Measurements from ENCODE around the gene POC1A. TPM values are rescaled to one million over a fixed set of nuclear protein-coding genes. Genes with fewer than 3 reads are reported as not detected.

POC1A gene
- total and polyA plus RNA-seq, 2 of the 4 experiments (the other 2 are of a cell fraction): 10.6 to 11.5 TPM

DNA sequence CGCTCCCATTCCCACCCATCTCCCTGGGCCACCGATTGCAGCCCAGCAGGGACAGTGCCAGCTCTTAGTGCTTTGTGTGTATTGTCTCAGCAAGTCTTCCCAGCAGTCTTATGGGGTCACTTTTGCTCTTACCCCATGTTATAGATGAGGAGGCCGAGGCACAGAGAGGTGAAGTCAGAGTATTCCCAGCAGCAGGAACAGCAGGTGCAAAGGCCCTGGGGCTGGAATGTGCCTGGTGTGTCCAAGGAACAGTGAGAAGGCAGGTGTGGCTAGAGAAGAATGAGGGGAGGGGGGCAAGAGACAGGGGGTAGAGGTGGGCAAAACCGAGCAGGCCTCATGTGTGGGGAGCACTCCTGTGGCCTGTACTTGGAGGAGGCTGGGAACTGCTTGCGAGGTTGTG lies 85.1 kb downstream of the POC1A start:
- dilution Hi-C loops (cut with HindIII; ENCODE audit: low sequenced_read_pairs, unreplicated experiment) (no loop called here), in situ Hi-C loops (cut with MboI; ENCODE audit: low sequenced_read_pairs) (no loop called here), intact Hi-C loops (cut with micrococcal nuclease) (no loop called here)
- BruUV-seq (replicated peaks): no TSS peak
- Histone ChIP-seq H3K23ac (ENCODE audit: low read depth, low read length) (no peak overlapping the region), H3K27me3 (ENCODE audit: control insufficient read depth, insufficient read depth, low read length) (no peaks in the 10 kb centered on the region; the same call in 1 of the 2 replicates), H2BK15ac (ENCODE audit: low read depth, low read length) (no peak overlapping the region), H3K79me1 (ENCODE audit: low read depth in 1 of 2, low read length in 2 of 2) (no peaks in the 10 kb centered on the region), H2AK9ac (replicated peaks; ENCODE audit: low read depth, low read length, poor library complexity) (no peak overlapping the region), H4K8ac (ENCODE audit: low read depth in 2 of 2, low read length in 2 of 2) (no peak overlapping the region), H3K4me1 (ENCODE audit: control insufficient read depth, insufficient read depth, low read length) (peaks cover 3% of the 10 kb centered on the region; the same call in 1 of the 2 replicates), H3K9me1 (ENCODE audit: insufficient read depth, low read length) (no peaks in the 10 kb centered on the region), H3K36me3 (ENCODE audit: control insufficient read depth, insufficient read depth, low read length) (0 out of 2 replicates have a peak, but pooled peaks cover 1% of the 10 kb centered on the region), H3K4me2 (ENCODE audit: low read depth, low read length) (no peak overlapping the region), H4K5ac (ENCODE audit: low read depth, low read length) (no peak overlapping the region), H3K14ac (replicated peaks; ENCODE audit: low read depth, low read length) (no peak overlapping the region), H4K20me1 (ENCODE audit: insufficient read depth, low read length) (no peaks in the 10 kb centered on the region; the same call in 1 of the 2 replicates), H2AFZ (replicated peaks; ENCODE audit: low read length, poor library complexity) (no peak overlapping the region), H3K4ac (ENCODE audit: low read depth, low read length) (no peak overlapping the region), H2AK5ac (ENCODE audit: low read depth, low read length) (no peak overlapping the region), H3K18ac (ENCODE audit: low read depth, low read length) (no peak overlapping the region), H4K91ac (ENCODE audit: insufficient read depth, low read depth, low read length) (no peak overlapping the region), H3K4me3 (ENCODE audit: insufficient read depth, low read depth, low read length) (no peak overlapping the region), H3K56ac (ENCODE audit: extremely low read depth, insufficient read depth, low read length) (no peak overlapping the region), H2BK20ac (ENCODE audit: low read depth, low read length) (no peak overlapping the region), H2BK5ac (ENCODE audit: low read depth, low read length, poor library complexity, severe bottlenecking) (no peak overlapping the region), H3K9me3 (ENCODE audit: control insufficient read depth, insufficient read depth, low read length) (no peaks in the 10 kb centered on the region), H2BK120ac (ENCODE audit: low read depth, low read length) (no peak overlapping the region), H3K9ac (ENCODE audit: low read depth, low read length) (no peak overlapping the region), H3K27ac (ENCODE audit: insufficient read depth, low read length) (no peak overlapping the region)
- ChIA-PET POLR2A (ENCODE audit: unreplicated experiment) (no interaction called here), CTCF (no interaction called here)
- no peak for TF ChIP-seq MXI1 (IDR thresholded peaks at IDR 0.05; ENCODE audit: borderline replicate concordance, low read depth, low read length)
- no peak for TF ChIP-seq RAD21 (IDR thresholded peaks at IDR 0.05; ENCODE audit: low read length)
- TF ChIP-seq CHD1 (IDR thresholded peaks at IDR 0.05; ENCODE audit: low read depth, low read length): no peak
- TF ChIP-seq MAFK (IDR thresholded peaks at IDR 0.05; ENCODE audit: low read depth, low read length): no peak
- no peak for TF ChIP-seq NFE2L2 (IDR thresholded peaks at IDR 0.05; ENCODE audit: low read depth, low read length)
- TF ChIP-seq BHLHE40 (IDR thresholded peaks at IDR 0.05; ENCODE audit: low read depth, low read length): no peak
- TF ChIP-seq RCOR1 (IDR thresholded peaks at IDR 0.05; ENCODE audit: insufficient replicate concordance, low read length): no peak
- TF ChIP-seq RFX5 (IDR thresholded peaks at IDR 0.05; ENCODE audit: low read depth, low read length): no peak
- TF ChIP-seq, protein P1, sequence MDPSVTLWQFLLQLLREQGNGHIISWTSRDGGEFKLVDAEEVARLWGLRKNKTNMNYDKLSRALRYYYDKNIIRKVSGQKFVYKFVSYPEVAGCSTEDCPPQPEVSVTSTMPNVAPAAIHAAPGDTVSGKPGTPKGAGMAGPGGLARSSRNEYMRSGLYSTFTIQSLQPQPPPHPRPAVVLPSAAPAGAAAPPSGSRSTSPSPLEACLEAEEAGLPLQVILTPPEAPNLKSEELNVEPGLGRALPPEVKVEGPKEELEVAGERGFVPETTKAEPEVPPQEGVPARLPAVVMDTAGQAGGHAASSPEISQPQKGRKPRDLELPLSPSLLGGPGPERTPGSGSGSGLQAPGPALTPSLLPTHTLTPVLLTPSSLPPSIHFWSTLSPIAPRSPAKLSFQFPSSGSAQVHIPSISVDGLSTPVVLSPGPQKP (IDR thresholded peaks at IDR 0.05; ENCODE audit: borderline replicate concordance, low read depth, low read length): no peak
- TF ChIP-seq MAZ (IDR thresholded peaks at IDR 0.05; ENCODE audit: borderline replicate concordance, low read depth, low read length): no peak
- no peak for TF ChIP-seq SMC3 (IDR thresholded peaks at IDR 0.05; ENCODE audit: low read depth, low read length)
- TF ChIP-seq, protein P2, sequence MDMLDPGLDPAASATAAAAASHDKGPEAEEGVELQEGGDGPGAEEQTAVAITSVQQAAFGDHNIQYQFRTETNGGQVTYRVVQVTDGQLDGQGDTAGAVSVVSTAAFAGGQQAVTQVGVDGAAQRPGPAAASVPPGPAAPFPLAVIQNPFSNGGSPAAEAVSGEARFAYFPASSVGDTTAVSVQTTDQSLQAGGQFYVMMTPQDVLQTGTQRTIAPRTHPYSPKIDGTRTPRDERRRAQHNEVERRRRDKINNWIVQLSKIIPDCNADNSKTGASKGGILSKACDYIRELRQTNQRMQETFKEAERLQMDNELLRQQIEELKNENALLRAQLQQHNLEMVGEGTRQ (IDR thresholded peaks at IDR 0.05; ENCODE audit: low read depth, low read length): no peak
- no peak for TF ChIP-seq POLR2A (IDR thresholded peaks at IDR 0.05; ENCODE audit: low read depth, low read length)
- TF ChIP-seq, protein P3, sequence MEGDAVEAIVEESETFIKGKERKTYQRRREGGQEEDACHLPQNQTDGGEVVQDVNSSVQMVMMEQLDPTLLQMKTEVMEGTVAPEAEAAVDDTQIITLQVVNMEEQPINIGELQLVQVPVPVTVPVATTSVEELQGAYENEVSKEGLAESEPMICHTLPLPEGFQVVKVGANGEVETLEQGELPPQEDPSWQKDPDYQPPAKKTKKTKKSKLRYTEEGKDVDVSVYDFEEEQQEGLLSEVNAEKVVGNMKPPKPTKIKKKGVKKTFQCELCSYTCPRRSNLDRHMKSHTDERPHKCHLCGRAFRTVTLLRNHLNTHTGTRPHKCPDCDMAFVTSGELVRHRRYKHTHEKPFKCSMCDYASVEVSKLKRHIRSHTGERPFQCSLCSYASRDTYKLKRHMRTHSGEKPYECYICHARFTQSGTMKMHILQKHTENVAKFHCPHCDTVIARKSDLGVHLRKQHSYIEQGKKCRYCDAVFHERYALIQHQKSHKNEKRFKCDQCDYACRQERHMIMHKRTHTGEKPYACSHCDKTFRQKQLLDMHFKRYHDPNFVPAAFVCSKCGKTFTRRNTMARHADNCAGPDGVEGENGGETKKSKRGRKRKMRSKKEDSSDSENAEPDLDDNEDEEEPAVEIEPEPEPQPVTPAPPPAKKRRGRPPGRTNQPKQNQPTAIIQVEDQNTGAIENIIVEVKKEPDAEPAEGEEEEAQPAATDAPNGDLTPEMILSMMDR (conservative IDR thresholded peaks at IDR 0.05; ENCODE audit: low read depth, low read length): no peak
- no peak for TF ChIP-seq CEBPB (IDR thresholded peaks at IDR 0.05; ENCODE audit: low read depth, low read length)
- no peak for TF ChIP-seq FOS (IDR thresholded peaks at IDR 0.05; ENCODE audit: low read depth, low read length)
- no peak for ATAC-seq (ENCODE audit: low read depth)
- DNase-seq: no peak
- 80% methylated on average over 1 of the region's 5 CpGs; no CpG with 5 or more reads in 1 of the 2 experiments for WGBS, 2 experiments (ENCODE audit: extremely low coverage in 2 of 2, insufficient read length in 1 of 2)

Data from IMR-90 (cell line).